K562 (cell line): ENCODE measurements around the gene MPL. TPM values are rescaled to one million over a fixed set of nuclear protein-coding genes. Genes with fewer than 3 reads are reported as not detected.

Source experiments
- DPF2 ChIP-seq: fragments of 450-650 bp; IDR thresholded peaks from 2 replicates; pipeline ENCODE4 v1.6.1; 2016
- GABPA ChIP-seq: fragments of 200-800 bp; sonication (Bioruptor generic); conservative IDR thresholded peaks from 2 replicates; pipeline ENCODE4 v1.6.1; 2016; ENCODE audit warnings: low read depth, missing genetic modification characterization, missing compliant biosample characterization
- HDAC3 ChIP-seq: fragments of 450-650 bp; IDR thresholded peaks from 2 replicates; pipeline ENCODE4 v1.6.1; 2018; ENCODE audit warnings: borderline replicate concordance, mild to moderate bottlenecking, moderate library complexity; ENCODE audit not compliant: partially characterized antibody
- MBD2 ChIP-seq: sonication (generic); IDR thresholded peaks from 2 replicates; pipeline ENCODE4 v1.6.1; 2016; ENCODE audit warnings: low read depth, borderline replicate concordance
- MTA1 ChIP-seq: fragments of 450-650 bp; IDR thresholded peaks from 2 replicates; pipeline ENCODE4 v1.6.1; 2017; ENCODE audit warnings: borderline replicate concordance
- NR4A1 ChIP-seq, 2 experiments: fragments of 250-450 bp in 1 of 2; fragments of 450-650 bp in 1 of 2; sonication (Bioruptor Pico) in 1 of 2; IDR thresholded peaks; 2 replicates each; pipeline versions ENCODE4 v1.4.0 to v1.6.1; 2016 to 2020; ENCODE audit warnings: mild to moderate bottlenecking in 2 of 2, missing compliant biosample characterization in 1 of 2, missing genetic modification characterization in 1 of 2, moderate library complexity in 1 of 2
- PKNOX1 ChIP-seq: fragments of 450-650 bp; IDR thresholded peaks from 2 replicates; pipeline ENCODE4 v1.6.1; 2016
- REST ChIP-seq, 2 experiments: fragments of 450-650 bp; formaldehyde crosslinking in 1 of 2; IDR thresholded peaks; 2 replicates each; pipeline versions ENCODE4 v1.4.0 to v1.6.1; 2014 to 2020; ENCODE audit warnings: mild to moderate bottlenecking in 2 of 2, borderline replicate concordance in 1 of 2, low read depth in 1 of 2
- SLC30A9 ChIP-seq: fragments of 250-450 bp; sonication (Bioruptor Pico); IDR thresholded peaks from 2 replicates; pipeline ENCODE4 v1.8.0; 2022; ENCODE audit warnings: mild to moderate bottlenecking, moderate library complexity
- TAL1 ChIP-seq: fragments of 450-650 bp; IDR thresholded peaks from 2 replicates; pipeline ENCODE4 v1.6.1; 2016; ENCODE audit warnings: mild to moderate bottlenecking
- TCF7L2 ChIP-seq: fragments of 150-350 bp; IDR thresholded peaks from 2 replicates; pipeline ENCODE4 v1.6.1; 2016; ENCODE audit warnings: low read depth, mild to moderate bottlenecking, low read length, moderate library complexity
- XRCC5 ChIP-seq: fragments of 200-400 bp; formaldehyde crosslinking; IDR thresholded peaks from 2 replicates; pipeline ENCODE4 v1.6.1; 2017; ENCODE audit warnings: low read depth, mild to moderate bottlenecking, low read length
- ZC3H4 ChIP-seq: sonication (generic); formaldehyde crosslinking; IDR thresholded peaks from 2 replicates; pipeline ENCODE4 v1.9.0; 2021; ENCODE audit warnings: missing genetic modification reagents, borderline replicate concordance
- ZNF324 ChIP-seq: fragments of 250-450 bp; sonication (Bioruptor Pico); IDR thresholded peaks from 2 replicates; pipeline ENCODE4 v1.4.0; 2020; ENCODE audit warnings: mild to moderate bottlenecking
- ZNF507 ChIP-seq: conservative IDR thresholded peaks from 2 replicates; pipeline ENCODE4 v1.6.1; 2017; ENCODE audit warnings: missing genetic modification characterization, missing compliant biosample characterization
- ZNF511 ChIP-seq: sonication (generic); formaldehyde crosslinking; IDR thresholded peaks from 2 replicates; pipeline ENCODE4 v1.8.0; 2022; ENCODE audit warnings: mild to moderate bottlenecking, missing genetic modification reagents
- ZNF766 ChIP-seq: fragments of 200-800 bp; sonication (Bioruptor generic); conservative IDR thresholded peaks from 2 replicates; pipeline ENCODE4 v1.6.1; 2016; ENCODE audit warnings: missing genetic modification characterization, missing compliant biosample characterization
- polyA plus RNA-seq, 8 experiments: library from polyadenylated mRNA; depleted of rRNA in 4 of 8; stranded (reverse) in 5 of 8; unstranded in 3 of 8; fragments of >200 nt; fragmentation: Nextera tagmentation in 2 of 8; fragmentation: Illumina TruSeq in 1 of 8; extraction: Ambion mirVana in 2 of 8; extraction: Trizol in 1 of 8; gene quantifications; 2 replicates each; pipeline versions ENCODE4 v1.2.1 to v1.2.3, GENCODE V29; 2011 to 2014; ENCODE audit warnings: inconsistent platforms in 1 of 8, missing spikeins in 1 of 8
- total RNA-seq, 7 experiments: library from RNA; depleted of rRNA in 6 of 7; stranded (reverse); fragments of >200 nt in 6 of 7; fragmentation: Illumina TruSeq in 2 of 7; extraction: Trizol in 2 of 7; gene quantifications; 2 replicates each; pipeline versions ENCODE4 v1.2.1 to v1.2.3, GENCODE V29; 2011 to 2021; ENCODE audit warnings: low replicate concordance in 1 of 7
- TF ChIP-seq, protein P1 (sequence below): fragments of 250-450 bp; sonication (Bioruptor Pico); IDR thresholded peaks from 2 replicates; pipeline ENCODE4 v1.6.1; 2021; ENCODE audit warnings: mild to moderate bottlenecking

Gene MPL
- total and polyA plus RNA-seq, 9 of the 15 experiments (the other 6 are each of a cell fraction or from before 2014, with no cell fraction given), result not detected

DNA sequence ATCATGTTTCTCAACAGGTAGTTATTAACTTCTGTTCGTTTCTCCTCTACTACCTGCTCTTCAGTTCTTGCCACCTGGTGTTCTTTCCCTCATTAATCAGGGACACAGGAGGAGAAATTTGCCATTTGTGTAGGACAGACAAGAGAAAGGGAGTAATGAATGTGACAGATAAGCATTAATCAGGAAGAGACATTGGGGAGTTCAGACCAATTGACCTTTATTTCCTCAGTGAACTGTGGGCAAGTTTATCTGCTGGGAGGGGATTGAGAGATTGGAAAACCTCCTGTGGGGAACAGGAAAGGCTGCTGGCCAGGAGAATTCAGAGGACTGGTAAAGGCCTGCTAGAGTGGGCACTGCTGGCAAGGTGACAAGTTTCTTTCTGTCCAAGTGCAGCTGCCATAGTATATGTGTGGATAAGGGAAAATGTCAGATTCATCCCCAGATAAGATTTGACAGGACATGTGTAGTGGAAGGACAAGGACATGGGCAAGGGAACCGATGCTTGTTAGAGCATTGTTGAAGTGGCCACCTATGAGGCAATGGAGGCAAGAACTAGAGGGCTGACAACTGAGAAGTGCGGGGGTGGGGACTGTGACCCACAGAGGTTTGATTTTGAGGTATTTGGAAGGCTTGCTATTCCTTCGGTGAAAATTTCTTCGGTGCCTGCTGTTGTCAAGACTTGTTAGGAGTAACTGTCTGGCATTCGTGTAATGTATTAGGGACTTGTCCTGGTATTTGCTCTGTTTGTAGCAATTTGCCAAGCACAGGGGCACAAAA lies 64.7 kb downstream of the MPL start (continued):
- TF ChIP-seq NR4A1 (CRISPR knock-in tag; IDR thresholded peaks at IDR 0.05), result no peak
- 0 out of 2 replicates have a peak, but pooled peaks have one; percentile 32 for TF ChIP-seq NR4A1 (tag; IDR thresholded peaks at IDR 0.05)
- TF ChIP-seq MBD2, result no peak
- TF ChIP-seq ZC3H4, result no peak
- 0 out of 2 replicates have a peak, but pooled peaks have one; percentile 24 for TF ChIP-seq MTA1
- TF ChIP-seq HDAC3, result peak; percentile 26
- no peak for TF ChIP-seq ZNF507 (tag)
- no peak for TF ChIP-seq GABPA (tag)
- TF ChIP-seq, protein P1, sequence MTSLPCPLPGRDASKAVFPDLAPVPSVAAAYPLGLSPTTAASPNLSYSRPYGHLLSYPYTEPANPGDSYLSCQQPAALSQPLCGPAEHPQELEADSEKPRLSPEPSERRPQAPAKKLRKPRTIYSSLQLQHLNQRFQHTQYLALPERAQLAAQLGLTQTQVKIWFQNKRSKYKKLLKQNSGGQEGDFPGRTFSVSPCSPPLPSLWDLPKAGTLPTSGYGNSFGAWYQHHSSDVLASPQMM (CRISPR knock-in tag), result no peak
- no peak for TF ChIP-seq XRCC5
- TF ChIP-seq TCF7L2, result no peak
- TF ChIP-seq ZNF324 (CRISPR knock-in tag), result no peak
- peak; percentile 32; the same call in 1 of the 2 replicates for TF ChIP-seq PKNOX1
- 0 out of 2 replicates have a peak, but pooled peaks have one; percentile 48 for TF ChIP-seq DPF2
- TF ChIP-seq SLC30A9 (CRISPR knock-in tag), result no peak
- TF ChIP-seq REST (IDR thresholded peaks at IDR 0.05; ENCODE audit: borderline replicate concordance), result no peak
- TF ChIP-seq REST (CRISPR knock-in tag; IDR thresholded peaks at IDR 0.05; ENCODE audit: low read depth), result no peak
- no peak for TF ChIP-seq ZNF511 (CRISPR knock-in tag)
- peak; percentile 90 for TF ChIP-seq TAL1
- 0 out of 2 replicates have a peak, but pooled peaks have one; percentile 40 for TF ChIP-seq ZNF766 (CRISPR knock-in tag)
